ENCODE data around the gene OTULINL.
"Not testable (repeated sequence)": the region's sequence is repeated elsewhere in the genome, so short reads cannot be mapped to it uniquely, and the experiment has no call there.

OTULINL gene

GRCh38 chr5:14551211-14551610 lies 30.4 kb upstream of the OTULINL start:
- DNase-seq (ENCODE audit: low read depth), result no peak
- TF ChIP-seq CTCF (IDR thresholded peaks at IDR 0.05; ENCODE audit: control insufficient read depth, insufficient read depth, low read depth, low read length, missing control alignments), result no peak
- H3K4me3 ChIP-seq (ENCODE audit: control insufficient read depth, low read depth, low read length), result no peak overlapping the region

- DNase-seq (ENCODE audit: low read depth), result no peak
- no peak overlapping the region for H3K4me3 ChIP-seq (ENCODE audit: control insufficient read depth, low read depth, low read length)
- TF ChIP-seq CTCF (IDR thresholded peaks at IDR 0.05; ENCODE audit: control insufficient read depth, insufficient read depth, low read depth, low read length, missing control alignments), result no peak
Measured at GRCh38 chr5:14552017-14552416, 29.6 kb upstream of the OTULINL start.

DNA sequence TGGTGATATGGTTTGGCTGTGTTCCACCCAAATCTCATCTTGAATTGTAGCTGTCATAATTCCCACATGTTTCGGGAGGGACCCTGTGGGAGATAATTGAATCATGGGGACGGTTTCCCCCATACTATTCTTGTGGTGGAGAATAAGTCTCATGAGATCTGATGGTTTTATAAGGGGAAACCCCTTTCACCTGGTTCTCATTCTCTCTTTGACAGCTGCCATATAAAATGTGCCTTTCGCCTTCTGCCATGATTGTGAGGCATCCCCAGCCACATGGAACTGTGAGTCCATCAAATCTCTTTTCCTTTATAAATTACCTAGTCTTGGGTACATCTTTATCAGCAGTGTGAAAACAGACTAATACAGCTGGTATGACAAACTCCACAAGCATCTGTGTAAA lies 27.3 kb upstream of the OTULINL start:
- not testable (repeated sequence) for H3K4me3 ChIP-seq (ENCODE audit: control insufficient read depth, low read depth, low read length); DNase-seq (ENCODE audit: low read depth)

DNA sequence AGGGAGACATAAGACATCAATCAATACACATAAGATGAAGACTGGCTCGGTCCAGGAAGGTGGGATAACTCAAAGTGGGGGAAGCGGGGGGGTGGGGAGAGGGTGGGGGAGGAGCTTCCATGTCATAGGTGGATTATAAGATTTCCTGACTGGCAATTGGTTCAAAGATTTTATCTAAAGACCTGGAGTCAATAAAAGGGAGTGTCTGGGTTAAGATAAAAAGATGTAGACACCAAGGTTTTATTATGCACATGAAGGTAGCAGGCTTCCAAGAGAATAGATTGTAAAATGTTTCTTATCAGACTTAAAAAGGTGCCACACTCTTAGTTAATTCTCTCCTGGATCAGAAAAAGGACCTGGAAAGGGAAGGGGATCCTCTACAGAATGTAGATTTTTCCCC lies 25.6 kb upstream of the OTULINL start:
- H3K4me3 ChIP-seq (ENCODE audit: control insufficient read depth, low read depth, low read length), result no peak overlapping the region
- DNase-seq (ENCODE audit: low read depth), result no peak
- no peak for TF ChIP-seq CTCF (IDR thresholded peaks at IDR 0.05; ENCODE audit: control insufficient read depth, insufficient read depth, low read depth, low read length, missing control alignments)

GRCh38 chr5:14557203-14557770 lies 24.3 kb upstream of the OTULINL start:
- no peak for TF ChIP-seq CTCF (IDR thresholded peaks at IDR 0.05; ENCODE audit: control insufficient read depth, insufficient read depth, low read depth, low read length, missing control alignments)
- DNase-seq (ENCODE audit: low read depth), result no peak
- no peak overlapping the region for H3K4me3 ChIP-seq (ENCODE audit: control insufficient read depth, low read depth, low read length)

- H3K4me3 ChIP-seq (ENCODE audit: control insufficient read depth, low read depth, low read length), result no peak overlapping the region
- no peak for DNase-seq (ENCODE audit: low read depth)
- no peak for TF ChIP-seq CTCF (IDR thresholded peaks at IDR 0.05; ENCODE audit: control insufficient read depth, insufficient read depth, low read depth, low read length, missing control alignments)
Measured at GRCh38 chr5:14557791-14558415, 23.7 kb upstream of the OTULINL start.

- no peak overlapping the region for H3K4me3 ChIP-seq (ENCODE audit: control insufficient read depth, low read depth, low read length)
- DNase-seq (ENCODE audit: low read depth), result no peak
- no peak for TF ChIP-seq CTCF (IDR thresholded peaks at IDR 0.05; ENCODE audit: control insufficient read depth, insufficient read depth, low read depth, low read length, missing control alignments)
Measured at GRCh38 chr5:14560091-14560595, 21.4 kb upstream of the OTULINL start.

Data from AG09309 (cell line).